K562 (cell line): Measurements from ENCODE around the gene TULP3. TPM values are rescaled to one million over a fixed set of nuclear protein-coding genes. Genes with fewer than 3 reads are reported as not detected.

Source experiments
- ATAC-seq: fragments of 200-7000 bp; cut with Tn5 transposase; 3 replicates; pipeline ENCODE4 v1.9.1; 2020; ENCODE audit warnings: moderate library complexity
- BruUV-seq: library from RNA; stranded (reverse); fragments of 400-500 nt; replicated peaks from 2 replicates; lab custom pipeline; 2021; lab: Mats Ljungman, UMichigan
- CTCF ChIA-PET: fragments of 300-600 bp; formaldehyde crosslinking; extraction: SDS; loops from one replicate; lab custom pipeline; 2021; ENCODE audit warnings: low intra/inter-chr PET ratio; lab: Yijun Ruan, JAX
- POLR2A ChIA-PET: fragments of 300-600, 350-650 bp; sonication (Branson Sonifier 250); formaldehyde crosslinking; extraction: SDS; loops from one replicate; lab custom pipeline; 2021; ENCODE audit warnings: antibody characterized with exemption, inconsistent platforms; lab: Yijun Ruan, JAX
- DNase-seq, 4 experiments: peaks; one replicate each; pipeline versions ENCODE4 v3.0.0 to v3.0.0-alpha.2; 2011 to 2018; ENCODE audit warnings: low spot score in 3 of 4, mixed read lengths in 3 of 4; ENCODE audit errors: extremely low read depth in 1 of 4
- FAIRE-seq: peaks from 2 replicates; lab custom pipeline; 2011; peaks lifted over from hg19 to GRCh38; lab: Jason Lieb, UNC
- H2AFZ ChIP-seq: 2 replicates; pipeline ENCODE4 v1.6.0; 2011; ENCODE audit warnings: low read depth, low read length, control low read depth, inconsistent platforms
- H3K27ac ChIP-seq: fragments of 200-600 bp; 3 replicates; pipeline ENCODE4 v1.8.0; 2011; ENCODE audit warnings: low read depth, mild to moderate bottlenecking, control low read depth, inconsistent platforms, low read length, moderate library complexity, mixed read lengths; ENCODE audit errors: extremely low read depth
- H3K27me3 ChIP-seq, 2 experiments: fragments of 300-600 bp in 1 of 2; 2 replicates in 1 of 2; 3 replicates in 1 of 2; pipeline versions ENCODE4 v1.6.0 to v1.8.0; 2011; ENCODE audit warnings: inconsistent platforms in 2 of 2, low read length in 2 of 2, mild to moderate bottlenecking in 1 of 2, mixed read lengths in 1 of 2, moderate library complexity in 1 of 2; ENCODE audit not compliant: control insufficient read depth in 2 of 2, insufficient read depth in 2 of 2
- H3K36me3 ChIP-seq: fragments of 300-600 bp; 3 replicates; pipeline ENCODE4 v1.8.0; 2011; ENCODE audit warnings: mild to moderate bottlenecking, low read length, inconsistent platforms; ENCODE audit not compliant: control insufficient read depth, insufficient read depth
- H3K4me1 ChIP-seq, 2 experiments: fragments of 200-600 bp in 1 of 2; replicated peaks in 1 of 2; 2 replicates in 1 of 2; 3 replicates in 1 of 2; pipeline versions ENCODE4 v1.5.1 to v1.8.0; 2011; ENCODE audit warnings: inconsistent platforms in 2 of 2, low read length in 2 of 2, mild to moderate bottlenecking in 1 of 2, mixed read lengths in 1 of 2, moderate library complexity in 1 of 2; ENCODE audit not compliant: control insufficient read depth in 2 of 2, insufficient read depth in 2 of 2
- H3K4me2 ChIP-seq: 2 replicates; pipeline ENCODE4 v1.6.1; 2011; ENCODE audit warnings: low read length, control low read depth, inconsistent platforms, mixed read lengths; ENCODE audit not compliant: insufficient read depth
- H3K4me3 ChIP-seq: fragments of 200-600 bp; sonication (generic), shearing (Covaris generic); 2 replicates; pipeline ENCODE4 v1.5.1; 2016; ENCODE audit warnings: control low read depth, inconsistent platforms
- H3K79me2 ChIP-seq: fragments of 200-600 bp; 3 replicates; pipeline ENCODE4 v1.8.0; 2011; ENCODE audit warnings: low read length, inconsistent platforms; ENCODE audit not compliant: control insufficient read depth, insufficient read depth
- H3K9ac ChIP-seq, 2 experiments: 2 replicates each; pipeline versions ENCODE4 v1.6.0 to v1.6.1; 2011; ENCODE audit warnings: low read depth in 2 of 2, low read length in 2 of 2, control low read depth in 1 of 2, inconsistent platforms in 1 of 2, mild to moderate bottlenecking in 1 of 2, mixed read lengths in 1 of 2; ENCODE audit not compliant: insufficient read depth in 1 of 2
- H3K9me1 ChIP-seq: one replicate; pipeline ENCODE4 v1.6.0; 2011; ENCODE audit warnings: inconsistent platforms, mild to moderate bottlenecking, low read length, moderate library complexity; ENCODE audit not compliant: control insufficient read depth, insufficient read depth
- H3K9me3 ChIP-seq: replicated peaks from 2 replicates; pipeline ENCODE4 v1.5.1; 2011; ENCODE audit warnings: low read depth, low read length, inconsistent platforms; ENCODE audit not compliant: control insufficient read depth, insufficient read depth
- H4K20me1 ChIP-seq: replicated peaks from 2 replicates; pipeline ENCODE4 v1.6.1; 2011; ENCODE audit warnings: low read length, inconsistent platforms, mixed read lengths; ENCODE audit not compliant: control insufficient read depth, insufficient read depth
- CBFA2T3 ChIP-seq: fragments of 450-650 bp; IDR thresholded peaks from 2 replicates; pipeline ENCODE4 v1.6.1; 2017
- CTBP1 ChIP-seq: fragments of 450-650 bp; IDR thresholded peaks from 2 replicates; pipeline ENCODE4 v1.6.1; 2016; ENCODE audit warnings: borderline replicate concordance
- GTF2F1 ChIP-seq: IDR thresholded peaks from 2 replicates; pipeline ENCODE4 v1.6.1; 2011; ENCODE audit warnings: low read depth, low read length, improper control_type of control experiment
- IRF9 ChIP-seq: fragments of 450-650 bp; IDR thresholded peaks from 2 replicates; pipeline ENCODE4 v1.6.1; 2016; ENCODE audit warnings: missing biosample characterization, missing genetic modification characterization
- MEF2A ChIP-seq: IDR thresholded peaks from 2 replicates; pipeline ENCODE4 v1.6.1; 2011; ENCODE audit warnings: low read depth, mild to moderate bottlenecking, low read length, moderate library complexity; ENCODE audit not compliant: control insufficient read depth
- NFIC ChIP-seq: fragments of 450-650 bp; IDR thresholded peaks from 2 replicates; pipeline ENCODE4 v1.6.1; 2017; ENCODE audit warnings: mild to moderate bottlenecking, inconsistent platforms
- POU5F1 ChIP-seq: fragments of 150-350 bp; IDR thresholded peaks from 2 replicates; pipeline ENCODE4 v1.6.1; 2014; ENCODE audit warnings: borderline replicate concordance, low read length, low read depth, mild to moderate bottlenecking; ENCODE audit not compliant: partially characterized antibody
- RCOR1 ChIP-seq, 2 experiments: IDR thresholded peaks; 2 replicates each; pipeline ENCODE4 v1.6.1; 2012; ENCODE audit warnings: low read depth in 2 of 2, low read length in 2 of 2, borderline replicate concordance in 1 of 2, improper control_type of control experiment in 1 of 2
- RFX7 ChIP-seq: fragments of 250-450 bp; sonication (Bioruptor Pico); IDR thresholded peaks from 2 replicates; pipeline ENCODE4 v1.5.1; 2021; ENCODE audit warnings: mild to moderate bottlenecking
- SAFB2 ChIP-seq: fragments of 200-400 bp; formaldehyde crosslinking; IDR thresholded peaks from 2 replicates; pipeline ENCODE4 v1.6.1; 2018; ENCODE audit warnings: borderline replicate concordance, low read length, low read depth, moderate library complexity; ENCODE audit not compliant: severe bottlenecking
- SP2 ChIP-seq: IDR thresholded peaks from 2 replicates; pipeline ENCODE4 v1.6.1; 2011; ENCODE audit warnings: mild to moderate bottlenecking, low read depth, low read length, moderate library complexity; ENCODE audit not compliant: poor library complexity, severe bottlenecking; ENCODE audit errors: extremely low read depth
- SREBF2 ChIP-seq: sonication (generic); formaldehyde crosslinking; IDR thresholded peaks from 2 replicates; pipeline ENCODE4 v1.4.0; 2020; ENCODE audit warnings: mild to moderate bottlenecking, missing genetic modification reagents
- YY1 ChIP-seq, 3 experiments: IDR thresholded peaks; 2 replicates each; pipeline ENCODE4 v1.6.1; 2011; ENCODE audit warnings: low read length in 2 of 3, mild to moderate bottlenecking in 2 of 3, moderate library complexity in 2 of 3, borderline replicate concordance in 1 of 3, control low read depth in 1 of 3, low read depth in 1 of 3; ENCODE audit not compliant: insufficient read depth in 3 of 3, insufficient replicate concordance in 2 of 3, control insufficient read depth in 1 of 3, insufficient read length in 1 of 3; ENCODE audit errors: extremely low read depth in 1 of 3
- ZNF174 ChIP-seq: fragments of 250-450 bp; sonication (Bioruptor Pico); IDR thresholded peaks from 2 replicates; pipeline ENCODE4 v1.4.0; 2020; ENCODE audit warnings: mild to moderate bottlenecking
- ZNF316 ChIP-seq: fragments of 450-650 bp; IDR thresholded peaks from 2 replicates; pipeline ENCODE4 v1.6.1; 2016
- ZNF764 ChIP-seq: fragments of 250-450 bp; sonication (Bioruptor Pico); IDR thresholded peaks from 2 replicates; pipeline ENCODE4 v1.4.0; 2020; ENCODE audit warnings: low read depth, mild to moderate bottlenecking, moderate library complexity
- ZNF766 ChIP-seq: fragments of 200-800 bp; sonication (Bioruptor generic); conservative IDR thresholded peaks from 2 replicates; pipeline ENCODE4 v1.6.1; 2016; ENCODE audit warnings: missing genetic modification characterization, missing compliant biosample characterization
- ZSCAN29 ChIP-seq: fragments of 450-650 bp; IDR thresholded peaks from 2 replicates; pipeline ENCODE4 v1.6.1; 2017
- WGBS: fragments of 100-300 bp; shearing (Covaris generic); methylation state at CpG from one replicate; pipeline ENCODE4 v1.1.6; 2016; ENCODE audit warnings: low coverage, mixed read lengths; ENCODE audit not compliant: insufficient coverage; ENCODE audit errors: missing lambda C conversion rate; 5-methylcytosine and 5-hydroxymethylcytosine counted together
- in situ Hi-C: fragments of 300-500 bp; cut with MboI; formaldehyde crosslinking; loops from 4 replicates; pipeline ENCODE4 v1.15.0; 2018; ENCODE audit warnings: inconsistent platforms, mixed read lengths
- intact Hi-C: fragments of 100-400 bp; cut with micrococcal nuclease; formaldehyde crosslinking; loops from 2 replicates; pipeline ENCODE4 v1.14.2; 2022
- polyA plus RNA-seq, 8 experiments: library from polyadenylated mRNA; depleted of rRNA in 4 of 8; stranded (reverse) in 5 of 8; unstranded in 3 of 8; fragments of >200 nt; fragmentation: Nextera tagmentation in 2 of 8; fragmentation: Illumina TruSeq in 1 of 8; extraction: Ambion mirVana in 2 of 8; extraction: Trizol in 1 of 8; gene quantifications; 2 replicates each; pipeline versions ENCODE4 v1.2.1 to v1.2.3, GENCODE V29; 2011 to 2014; ENCODE audit warnings: inconsistent platforms in 1 of 8, missing spikeins in 1 of 8
- total RNA-seq, 7 experiments: library from RNA; depleted of rRNA in 6 of 7; stranded (reverse); fragments of >200 nt in 6 of 7; fragmentation: Illumina TruSeq in 2 of 7; extraction: Trizol in 2 of 7; gene quantifications; 2 replicates each; pipeline versions ENCODE4 v1.2.1 to v1.2.3, GENCODE V29; 2011 to 2021; ENCODE audit warnings: low replicate concordance in 1 of 7
- TF ChIP-seq, protein P1 (sequence below): fragments of 450-650 bp; IDR thresholded peaks from 2 replicates; pipeline ENCODE4 v1.6.1; 2016; ENCODE audit warnings: mild to moderate bottlenecking

The TULP3 gene
- total and polyA plus RNA-seq, 9 of the 15 experiments (the other 6 are each of a cell fraction or from before 2014, with no cell fraction given), result 3.6 to 13.3 (median 7.3) TPM

DNA sequence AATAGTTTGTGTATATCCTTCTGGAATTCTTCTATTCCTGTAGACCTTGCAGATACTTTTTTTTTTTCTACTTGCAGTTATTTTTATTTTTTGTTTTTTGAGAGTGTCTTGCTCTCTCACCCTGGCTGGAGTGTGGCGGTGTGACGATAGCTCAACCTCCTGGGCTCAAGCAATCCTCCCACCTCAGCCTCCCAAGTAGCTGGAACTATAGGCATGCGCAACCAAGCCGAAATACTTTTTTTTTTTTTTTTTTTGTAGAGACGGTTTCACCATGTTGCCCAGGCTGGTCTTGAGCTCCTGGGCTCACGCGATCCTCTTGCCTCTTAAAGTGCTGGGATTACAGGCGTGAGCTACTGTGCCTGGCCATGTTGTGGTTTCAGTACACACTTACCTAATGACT lies 10.0 kb downstream of the TULP3 start (continued):
- TF ChIP-seq YY1 (IDR thresholded peaks at IDR 0.05; ENCODE audit: borderline replicate concordance in 1 of 3, control insufficient read depth in 1 of 3, extremely low read depth in 1 of 3, insufficient read depth in 3 of 3, insufficient read length in 1 of 3, insufficient replicate concordance in 2 of 3, low read depth in 1 of 3, low read length in 2 of 3), result no peak
- no peak for TF ChIP-seq GTF2F1
- no peak for TF ChIP-seq ZNF174
- TF ChIP-seq, protein P1, sequence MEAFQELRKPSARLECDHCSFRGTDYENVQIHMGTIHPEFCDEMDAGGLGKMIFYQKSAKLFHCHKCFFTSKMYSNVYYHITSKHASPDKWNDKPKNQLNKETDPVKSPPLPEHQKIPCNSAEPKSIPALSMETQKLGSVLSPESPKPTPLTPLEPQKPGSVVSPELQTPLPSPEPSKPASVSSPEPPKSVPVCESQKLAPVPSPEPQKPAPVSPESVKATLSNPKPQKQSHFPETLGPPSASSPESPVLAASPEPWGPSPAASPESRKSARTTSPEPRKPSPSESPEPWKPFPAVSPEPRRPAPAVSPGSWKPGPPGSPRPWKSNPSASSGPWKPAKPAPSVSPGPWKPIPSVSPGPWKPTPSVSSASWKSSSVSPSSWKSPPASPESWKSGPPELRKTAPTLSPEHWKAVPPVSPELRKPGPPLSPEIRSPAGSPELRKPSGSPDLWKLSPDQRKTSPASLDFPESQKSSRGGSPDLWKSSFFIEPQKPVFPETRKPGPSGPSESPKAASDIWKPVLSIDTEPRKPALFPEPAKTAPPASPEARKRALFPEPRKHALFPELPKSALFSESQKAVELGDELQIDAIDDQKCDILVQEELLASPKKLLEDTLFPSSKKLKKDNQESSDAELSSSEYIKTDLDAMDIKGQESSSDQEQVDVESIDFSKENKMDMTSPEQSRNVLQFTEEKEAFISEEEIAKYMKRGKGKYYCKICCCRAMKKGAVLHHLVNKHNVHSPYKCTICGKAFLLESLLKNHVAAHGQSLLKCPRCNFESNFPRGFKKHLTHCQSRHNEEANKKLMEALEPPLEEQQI, result no peak
- TF ChIP-seq POU5F1, result no peak
- TF ChIP-seq, all 486 proteins: peak for 0

DNA sequence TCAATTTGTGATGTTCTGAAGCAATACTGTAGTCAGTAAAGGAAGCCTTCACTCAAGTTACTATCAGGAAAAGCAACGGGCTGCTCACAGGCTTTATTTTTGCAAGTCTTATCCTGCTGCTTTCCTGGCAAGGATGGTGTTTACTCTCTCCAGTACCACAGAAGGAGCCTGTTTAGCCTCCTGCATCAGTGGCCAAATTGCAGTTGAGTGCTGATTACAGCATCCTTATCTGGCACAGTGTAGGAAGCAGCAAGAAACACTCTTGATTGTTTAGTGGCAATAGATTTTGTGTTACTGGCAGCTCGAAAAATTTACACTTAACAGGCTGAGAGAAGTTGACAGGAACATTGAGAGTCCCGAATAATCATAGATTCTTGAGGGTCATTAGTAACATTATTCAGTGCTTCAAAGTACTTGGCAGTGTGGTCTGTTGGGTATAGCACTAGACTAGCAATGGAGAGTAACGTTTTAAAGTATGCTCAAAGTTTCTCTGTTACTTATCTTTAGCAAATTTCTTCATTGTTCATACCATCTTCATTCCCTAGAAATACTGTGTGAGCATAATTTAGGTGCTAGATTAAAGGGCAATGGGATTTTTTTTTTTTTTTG lies 11.7 kb downstream of the TULP3 start:
- intact Hi-C loops (no loop called here), in situ Hi-C loops (no loop called here)
- Histone ChIP-seq H3K4me1 (peaks cover 0 to 5% of the 10 kb centered on the region in 2 experiments; a peak in 2 of 5 replicates), H3K27me3 (no peaks in the 10 kb centered on the region), H4K20me1 (no peaks in the 10 kb centered on the region), H3K9me1 (no peaks in the 10 kb centered on the region), H3K4me3 (no peak overlapping the region), H2AFZ (no peak overlapping the region), H3K4me2 (no peak overlapping the region), H3K27ac (no peak overlapping the region), H3K9ac (no peak overlapping the region), H3K79me2 (no peaks in the 10 kb centered on the region), H3K9me3 (no peaks in the 10 kb centered on the region), H3K36me3 (no peaks in the 10 kb centered on the region)
- CTCF ChIA-PET, result no interaction called here
- BruUV-seq, result no TSS peak
- DNase-seq (peak in 2 of 4 experiments; percentile 21 to 24), ATAC-seq (peak; percentile 70), FAIRE-seq (no peak)
- TF ChIP-seq ZNF766, result peak; percentile 66; the same call in 1 of the 2 replicates
- peak; percentile 63 for TF ChIP-seq CTBP1
- no peak for TF ChIP-seq RFX7 (CRISPR knock-in tag)
- no peak for TF ChIP-seq SAFB2
- peak; percentile 40 for TF ChIP-seq CBFA2T3
- no peak for TF ChIP-seq ZSCAN29
- no peak for TF ChIP-seq SP2
- no peak for TF ChIP-seq ZNF316
- TF ChIP-seq ZNF764, result no peak
- peak in 1 of 2 experiments; percentile 63; a peak in 2 of 4 replicates for TF ChIP-seq RCOR1 (IDR thresholded peaks at IDR 0.05; ENCODE audit: borderline replicate concordance in 1 of 2, low read depth in 2 of 2, low read length in 2 of 2)
- no peak for TF ChIP-seq SREBF2
- no peak for TF ChIP-seq IRF9 (tag)
- TF ChIP-seq MEF2A, result no peak
- no peak for TF ChIP-seq NFIC
- POLR2A ChIA-PET, result interaction anchor here (1.9 kb wide), 1 partner anchor 12 kb away, joined by 5 read pairs; the partner anchor contains the start of gene TULP3
- 8% methylated on average over 4 of the region's 4 CpGs for WGBS
